ENCODE data around the gene HOXA13.

DNA sequence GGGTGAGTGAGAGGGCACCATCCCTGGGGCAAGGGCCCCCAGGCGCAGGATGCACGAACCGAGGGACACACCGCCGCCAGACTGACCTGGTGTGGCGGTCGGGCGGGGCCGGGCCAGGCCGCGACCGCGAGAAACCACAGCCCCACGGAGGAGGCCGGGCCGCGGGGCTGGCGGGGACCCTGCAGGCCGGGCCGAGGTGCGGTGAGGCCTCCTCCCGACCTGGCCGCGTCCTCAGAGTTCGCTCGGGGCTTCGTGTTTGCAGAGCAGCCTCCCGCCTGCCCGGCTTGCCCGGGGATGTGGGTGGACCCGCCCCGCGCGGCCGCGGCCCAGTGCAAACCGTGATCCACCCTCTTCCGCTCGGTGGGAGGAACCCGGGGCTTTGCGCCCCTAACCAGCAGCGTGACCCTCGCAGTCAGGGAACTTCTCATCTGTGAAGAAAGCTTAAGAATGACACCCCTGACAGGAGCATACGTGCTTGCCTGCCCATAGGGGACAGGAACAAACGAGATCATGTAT, 20.6 kb upstream of the HOXA13 start:
- TF ChIP-seq, protein P1, sequence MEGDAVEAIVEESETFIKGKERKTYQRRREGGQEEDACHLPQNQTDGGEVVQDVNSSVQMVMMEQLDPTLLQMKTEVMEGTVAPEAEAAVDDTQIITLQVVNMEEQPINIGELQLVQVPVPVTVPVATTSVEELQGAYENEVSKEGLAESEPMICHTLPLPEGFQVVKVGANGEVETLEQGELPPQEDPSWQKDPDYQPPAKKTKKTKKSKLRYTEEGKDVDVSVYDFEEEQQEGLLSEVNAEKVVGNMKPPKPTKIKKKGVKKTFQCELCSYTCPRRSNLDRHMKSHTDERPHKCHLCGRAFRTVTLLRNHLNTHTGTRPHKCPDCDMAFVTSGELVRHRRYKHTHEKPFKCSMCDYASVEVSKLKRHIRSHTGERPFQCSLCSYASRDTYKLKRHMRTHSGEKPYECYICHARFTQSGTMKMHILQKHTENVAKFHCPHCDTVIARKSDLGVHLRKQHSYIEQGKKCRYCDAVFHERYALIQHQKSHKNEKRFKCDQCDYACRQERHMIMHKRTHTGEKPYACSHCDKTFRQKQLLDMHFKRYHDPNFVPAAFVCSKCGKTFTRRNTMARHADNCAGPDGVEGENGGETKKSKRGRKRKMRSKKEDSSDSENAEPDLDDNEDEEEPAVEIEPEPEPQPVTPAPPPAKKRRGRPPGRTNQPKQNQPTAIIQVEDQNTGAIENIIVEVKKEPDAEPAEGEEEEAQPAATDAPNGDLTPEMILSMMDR (conservative IDR thresholded peaks at IDR 0.05; ENCODE audit: low read depth, low read length), result no peak
- no peak for TF ChIP-seq EZH2phosphoT487 (IDR thresholded peaks at IDR 0.05; ENCODE audit: borderline replicate concordance, low read length)

All from PC-3 (cell line).